GM18909 (cell line): Measurements from ENCODE around the gene VIM.

Experiments used
- ATAC-seq: cut with Tn5 transposase; IDR thresholded peaks from one replicate; pipeline ENCODE4 v1.9.1; 2021; ENCODE audit warnings: mild to moderate bottlenecking; ENCODE audit not compliant: unreplicated experiment, poor library complexity

Gene VIM

GRCh38 chr10:17209302-17209701, 18.7 kb upstream of the VIM start:
- ATAC-seq, result no peak

- no peak for ATAC-seq
These were observed 18.2 kb upstream of the VIM start for GRCh38 chr10:17209881-17210280.

DNA sequence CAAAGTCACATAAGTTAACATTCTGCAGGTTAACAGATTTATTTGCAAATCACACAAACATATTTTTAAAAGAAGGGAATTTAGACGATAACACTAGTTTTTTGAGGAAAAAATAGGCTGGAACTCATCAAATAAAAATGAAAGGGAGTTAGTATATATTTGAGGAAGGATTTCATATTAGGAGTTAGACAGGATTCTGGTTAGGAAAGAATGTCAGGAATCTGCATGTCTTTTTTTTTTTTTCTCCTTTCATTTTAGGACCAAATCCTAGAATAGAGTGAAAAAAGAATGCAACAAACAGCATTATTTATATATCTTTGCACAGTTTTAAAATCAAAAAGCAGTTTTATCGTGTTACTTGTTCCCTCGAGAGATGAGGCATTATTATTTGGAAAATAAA, 17.7 kb upstream of the VIM start:
- ATAC-seq, result no peak

GRCh38 chr10:17212802-17213221, 15.2 kb upstream of the VIM start:
- no peak for ATAC-seq

DNA sequence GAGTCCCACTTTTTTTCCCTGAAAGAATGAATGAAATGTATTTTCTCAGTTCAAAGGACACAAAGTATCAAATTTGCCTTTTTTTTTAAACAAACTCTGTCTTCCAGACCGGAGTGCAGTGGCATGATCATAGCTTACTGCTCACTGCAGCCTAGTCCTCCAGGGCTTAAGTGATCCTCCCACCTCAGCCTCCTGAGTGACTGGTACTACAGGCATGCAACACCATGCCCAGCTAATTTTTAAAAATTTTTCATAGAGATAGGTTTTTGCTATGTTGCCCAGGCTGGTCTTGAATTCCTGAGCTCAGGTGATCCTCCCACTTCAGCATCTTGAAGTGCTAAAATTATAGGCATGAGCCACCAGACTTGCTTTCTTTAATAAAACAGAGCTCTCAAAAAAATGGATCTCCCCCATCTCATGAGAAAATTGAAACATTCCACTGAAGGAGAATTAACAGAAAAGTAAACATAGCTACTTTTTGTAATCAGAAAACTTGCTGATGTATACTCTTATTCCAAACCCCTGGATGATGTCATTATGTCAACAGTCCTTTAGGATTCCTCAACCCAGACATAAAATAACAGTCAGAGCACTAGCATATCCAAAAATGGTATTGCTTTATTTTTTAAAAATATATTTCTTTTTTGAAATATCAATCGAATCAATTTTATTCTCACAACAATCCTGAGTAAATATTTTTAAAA, 14.2 kb upstream of the VIM start:
- no peak for ATAC-seq

DNA sequence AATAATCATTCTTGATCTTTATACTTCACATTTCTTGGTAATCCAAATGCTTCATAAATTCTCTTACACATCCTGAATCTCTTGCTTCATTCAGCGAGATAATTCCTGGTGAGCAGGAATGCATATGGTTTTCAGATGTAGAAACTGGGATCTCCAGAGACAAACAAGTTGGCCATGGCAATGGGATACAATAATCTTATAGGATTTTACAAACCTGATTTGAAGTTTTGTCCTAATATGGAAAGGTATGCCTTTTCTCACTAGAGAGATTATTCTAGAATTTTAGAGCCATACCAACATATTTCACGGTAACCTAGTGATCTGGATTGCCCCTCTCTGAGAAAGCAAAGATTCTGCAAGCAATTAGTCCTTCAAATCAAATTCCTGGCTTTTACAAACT, 13.5 kb upstream of the VIM start:
- ATAC-seq, result no peak

DNA sequence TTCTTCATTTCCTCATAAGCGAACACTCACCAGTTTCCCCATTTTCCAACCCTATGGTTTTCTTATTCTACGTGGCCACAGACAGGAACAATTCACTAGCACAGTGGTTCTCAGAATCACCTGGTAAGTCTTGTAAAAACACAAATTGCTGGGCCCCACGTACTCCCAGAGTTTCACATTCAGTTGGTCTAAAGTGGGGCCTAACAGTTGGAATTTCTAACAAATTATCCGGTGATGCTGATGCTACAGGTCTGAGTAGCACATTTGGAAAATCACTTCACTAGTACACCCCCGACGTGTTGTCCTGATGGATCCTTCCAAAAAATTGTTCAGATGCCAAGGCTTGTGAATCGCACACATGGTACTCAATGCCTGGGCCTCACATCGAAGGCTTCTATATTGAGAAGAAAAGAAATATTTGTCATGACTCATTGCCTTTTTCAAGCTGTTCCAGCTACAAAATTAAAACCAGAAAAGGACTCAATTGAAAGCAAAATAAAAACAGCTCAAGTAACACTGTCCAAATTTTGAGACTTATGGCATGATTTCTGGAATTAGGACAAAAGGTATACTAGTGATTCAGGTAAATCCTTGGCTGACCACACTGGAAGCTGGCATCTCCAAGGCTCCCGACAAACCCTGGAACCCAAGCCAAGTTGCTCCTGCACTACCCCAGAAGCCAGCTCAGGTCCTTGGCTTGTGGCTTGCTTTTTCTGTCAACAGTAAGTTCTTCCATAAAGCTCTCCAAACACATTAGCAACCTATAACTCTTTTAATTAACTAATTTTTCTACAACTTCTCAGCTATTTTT, 12.9 kb upstream of the VIM start:
- no peak for ATAC-seq

DNA sequence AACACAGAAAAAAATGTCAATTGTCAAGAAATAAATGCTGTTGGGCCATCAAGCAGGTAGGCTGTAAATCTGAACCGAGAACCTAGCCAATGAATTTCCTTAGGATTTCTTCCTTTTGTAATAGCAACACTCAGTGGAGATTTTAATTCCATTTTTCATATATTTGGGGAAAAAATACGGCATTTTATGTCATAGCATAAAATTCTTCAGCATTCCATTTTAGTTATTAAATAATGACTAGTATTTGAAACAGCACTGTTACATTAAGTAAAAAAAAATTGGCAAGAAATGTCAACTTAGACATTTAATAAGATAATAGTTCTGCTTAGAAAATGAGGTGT, 12.3 kb upstream of the VIM start:
- ATAC-seq, result no peak

DNA sequence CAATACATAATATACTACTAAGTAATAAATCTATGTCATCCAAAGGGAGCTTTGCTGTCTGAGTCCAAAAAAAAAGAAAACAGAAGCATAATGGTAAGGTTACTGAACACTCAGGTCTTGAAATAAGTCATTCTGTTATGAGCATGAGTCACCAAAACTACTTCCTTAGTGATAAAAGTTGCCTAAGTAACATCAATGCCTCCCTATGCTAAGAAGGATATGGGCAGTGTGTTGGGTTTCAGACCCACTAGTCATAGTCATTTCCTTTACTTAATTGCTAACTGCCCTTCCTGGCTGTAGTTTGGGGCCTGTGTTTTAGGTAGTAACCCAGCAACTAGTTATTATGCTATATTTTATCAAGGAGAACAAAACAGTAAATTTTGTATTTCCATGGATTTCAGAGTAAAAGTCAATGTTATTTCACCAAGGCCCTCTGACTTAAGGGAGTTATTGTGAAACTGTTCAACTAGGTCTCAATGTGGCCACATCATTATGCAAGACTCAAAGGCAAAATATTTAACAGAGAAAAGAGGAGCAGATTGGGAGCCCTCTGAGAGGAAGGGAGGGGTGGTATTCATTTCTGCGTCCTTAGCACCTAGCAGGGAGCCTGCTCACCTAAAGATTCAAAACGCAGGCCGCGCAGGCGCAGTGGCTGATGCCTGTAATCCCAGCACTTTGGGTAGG, 11.7 kb upstream of the VIM start:
- ATAC-seq, result peak; percentile 100

GRCh38 chr10:17216901-17217395, 11.1 kb upstream of the VIM start:
- ATAC-seq, result no peak

DNA sequence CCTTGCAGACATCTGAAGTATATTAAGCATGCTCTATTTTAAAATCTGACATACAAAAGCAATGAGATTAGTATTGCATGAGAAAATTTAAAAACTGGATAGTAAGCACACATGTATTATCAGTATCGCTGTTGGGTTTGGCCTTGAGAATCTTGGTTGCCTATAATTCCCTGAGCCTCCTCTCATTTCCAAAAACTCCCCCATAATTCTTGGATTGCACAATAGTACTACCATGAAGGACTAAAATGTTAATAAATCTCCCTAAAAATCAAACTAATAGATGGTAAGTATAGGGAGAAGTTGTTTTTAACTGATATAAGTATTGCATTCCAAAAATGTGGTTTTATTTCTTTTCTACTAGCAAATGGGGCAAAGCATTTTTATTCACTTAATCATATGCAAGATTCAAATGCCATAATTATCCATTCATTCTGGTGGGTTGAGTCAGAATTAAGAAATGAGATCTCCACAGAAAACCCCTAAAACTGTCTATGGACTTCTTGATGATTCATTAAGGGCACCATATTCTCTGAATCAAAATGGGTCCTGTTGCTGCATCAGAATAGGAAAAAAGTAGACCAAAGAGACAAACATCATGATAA, 10.3 kb upstream of the VIM start:
- no peak for ATAC-seq

GRCh38 chr10:17219024-17219423, 9.0 kb upstream of the VIM start:
- ATAC-seq, result no peak

- no peak for ATAC-seq
These were observed 7.4 kb upstream of the VIM start for GRCh38 chr10:17220652-17221100.

- no peak for ATAC-seq
These were observed 5.7 kb upstream of the VIM start for GRCh38 chr10:17222329-17222728.

DNA sequence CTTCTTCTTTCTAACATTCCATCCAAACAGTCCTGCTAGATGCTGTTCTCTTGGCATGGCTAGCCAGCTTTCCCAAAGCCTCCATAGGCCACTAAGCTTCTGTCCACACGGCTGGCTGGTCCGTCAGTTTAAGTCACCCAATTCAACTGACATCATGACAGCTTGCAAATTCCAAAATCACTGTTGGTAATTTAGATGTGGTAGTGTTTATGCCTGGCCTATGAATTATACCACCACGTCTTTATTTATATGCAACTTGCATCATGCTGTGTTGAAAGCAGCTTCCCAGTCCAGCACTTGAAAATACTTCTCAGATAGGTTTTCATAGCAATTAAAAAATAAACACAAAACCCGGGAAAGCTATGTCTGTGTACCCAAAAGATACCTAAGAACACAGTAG, 2.2 kb upstream of the VIM start:
- ATAC-seq, result no peak

GRCh38 chr10:17226891-17227303, 1.1 kb upstream of the VIM start:
- no peak for ATAC-seq

GRCh38 chr10:17227367-17228090, 512 bp upstream of the VIM start:
- ATAC-seq, result peak; percentile 22

GRCh38 chr10:17229016-17229716, 1.1 kb downstream of the VIM start:
- peak; percentile 28 for ATAC-seq

GRCh38 chr10:17229717-17229966, 1.6 kb downstream of the VIM start:
- ATAC-seq, result no peak
